T-helper 2 cell treated with Interferon-gamma antibody and Interleukin-4, amounts not matched to agents 100 ng/mL and 5 ng/mL, for 36 hours (primary cell): ENCODE results near the gene ORMDL1. TPM values are rescaled to one million over a fixed set of nuclear protein-coding genes. Genes with fewer than 3 reads are reported as not detected.

Source experiments
- intact Hi-C: fragments of 100-400 bp; cut with micrococcal nuclease; formaldehyde crosslinking; loops from one replicate; pipeline ENCODE4 v1.15.1; 2023
- total RNA-seq: library from RNA; stranded (reverse); gene quantifications from 2 replicates; pipeline ENCODE4 v1.2.3, GENCODE V29; 2022

The ORMDL1 gene
- total RNA-seq, 1 donor from 2014 or later, result 70.0 TPM

GRCh38 chr2:189772212-189772611, 11.9 kb downstream of the ORMDL1 start:
- intact Hi-C loops, result no loop called here

GRCh38 chr2:189770590-189771322, 13.4 kb downstream of the ORMDL1 start:
- intact Hi-C loops, result no loop called here

GRCh38 chr2:189763908-189764661, 20.1 kb downstream of the ORMDL1 start:
- intact Hi-C loops, result loop anchor here (2.0 to 5.0 kb wide), 4 partner anchors 65 to 885 kb away; partner anchors contain the start of genes HIBCH, NAB1 and SLC40A1

GRCh38 chr2:189762551-189763298, 21.4 kb downstream of the ORMDL1 start, which contains the start of gene OSGEPL1:
Gene OSGEPL1 (minus strand): TSS chr2:189762792. CDS start chr2:189761640, 1,152 bp downstream.
- intact Hi-C loops, result loop anchor here (1.0 to 5.0 kb wide), 8 partner anchors 22 to 886 kb away; partner anchors contain the start of genes ANKAR, ASNSD1, HIBCH and NAB1

- intact Hi-C loops, result loop anchor here (1.0 to 5.0 kb wide), 8 partner anchors 22 to 887 kb away; partner anchors contain the start of genes ANKAR, ASNSD1, HIBCH and NAB1
Measured at GRCh38 chr2:189762229-189762550, 21.9 kb downstream of the ORMDL1 start.

- intact Hi-C loops, result loop anchor here (5.0 kb wide), 2 partner anchors 178 to 557 kb away; partner anchors contain the start of genes HIBCH and SLC40A1
Measured at GRCh38 chr2:189760154-189760553, 24.0 kb downstream of the ORMDL1 start.

- intact Hi-C loops, result no loop called here
Measured at GRCh38 chr2:189756311-189756952, 27.7 kb downstream of the ORMDL1 start.

- intact Hi-C loops, result loop anchor here (1.0 to 5.0 kb wide), 3 partner anchors 36 to 319 kb away; partner anchors contain the start of gene ASNSD1
Measured at GRCh38 chr2:189751080-189751658, 33.0 kb downstream of the ORMDL1 start.

- intact Hi-C loops, result no loop called here
Measured at GRCh38 chr2:189729430-189729829, 54.7 kb downstream of the ORMDL1 start.

GRCh38 chr2:189726849-189727248, 57.3 kb downstream of the ORMDL1 start:
- intact Hi-C loops, result no loop called here

- intact Hi-C loops, result no loop called here
Measured at GRCh38 chr2:189726271-189726670, 57.9 kb downstream of the ORMDL1 start.

- intact Hi-C loops, result no loop called here
Measured at GRCh38 chr2:189723192-189723591, 60.9 kb downstream of the ORMDL1 start.

Other genes starting within 250 kb of the ORMDL1 start
- gene SLC40A1, start 203.6 kb downstream of the ORMDL1 start, total RNA-seq, result 6.0 and 6.3 TPM in 2 replicates
- 38.8 and 42.5 TPM in 2 replicates for gene ASNSD1, start 122.9 kb downstream of the ORMDL1 start, total RNA-seq
- gene ANKAR, start 109.7 kb downstream of the ORMDL1 start, total RNA-seq, result 5.0 and 7.4 TPM in 2 replicates
- 6.6 TPM in 2 replicates for gene OSGEPL1, start 21.5 kb downstream of the ORMDL1 start, total RNA-seq
- 31.8 and 39.0 TPM in 2 replicates for gene PMS1, start 111 bp upstream of the ORMDL1 start, total RNA-seq